Activated CD8-positive, alpha-beta memory T cell treated with anti-CD3 and anti-CD28 coated beads, Interleukin-2, amount 50 U/mL, for 1 hour (primary cell): Measurements from ENCODE around the gene REEP5.

Experiments
- DNase-seq: peaks from one replicate; pipeline ENCODE4 v3.0.0-alpha.2; 2020; ENCODE audit errors: extremely low read depth

Gene REEP5

GRCh38 chr5:112844489-112844888 is 77.5 kb downstream of the REEP5 start:
- DNase-seq: no peak

GRCh38 chr5:112833971-112834370 is 88.1 kb downstream of the REEP5 start:
- no peak for DNase-seq

GRCh38 chr5:112830378-112830777 is 91.6 kb downstream of the REEP5 start:
- no peak for DNase-seq
